GM21390 (cell line): Measurements from ENCODE around the gene KDSR.
A peak's percentile ranks its signal among the peaks of the same experiment; 100 is the strongest.

Experiments used
- ATAC-seq: cut with Tn5 transposase; IDR thresholded peaks from one replicate; pipeline ENCODE4 v1.9.1; 2021; ENCODE audit not compliant: unreplicated experiment

The KDSR gene

GRCh38 chr18:63322206-63322605, 44.8 kb downstream of the KDSR start:
- ATAC-seq = no peak

GRCh38 chr18:63321291-63321690, 45.7 kb downstream of the KDSR start:
- no peak for ATAC-seq

GRCh38 chr18:63320975-63321265, 46.1 kb downstream of the KDSR start:
- no peak for ATAC-seq

GRCh38 chr18:63320123-63320974, 46.7 kb downstream of the KDSR start:
- peak; percentile 56 for ATAC-seq

GRCh38 chr18:63319383-63320122, 47.5 kb downstream of the KDSR start, which contains the start of gene BCL2:
BCL2 (minus strand) TSS chr18:63319769.
- ATAC-seq = peak; percentile 14

GRCh38 chr18:63318889-63319382, 48.1 kb downstream of the KDSR start:
- no peak for ATAC-seq

- peak; percentile 44 for ATAC-seq
Observed at GRCh38 chr18:63317982-63318888, 48.8 kb downstream of the KDSR start.

GRCh38 chr18:63317556-63317946, 49.5 kb downstream of the KDSR start:
- no peak for ATAC-seq

- ATAC-seq = no peak
Observed at GRCh38 chr18:63316612-63317555, 50.1 kb downstream of the KDSR start.

- no peak for ATAC-seq
Observed at GRCh38 chr18:63315876-63316275, 51.1 kb downstream of the KDSR start.

GRCh38 chr18:63315131-63315662, 51.8 kb downstream of the KDSR start:
- ATAC-seq = no peak

GRCh38 chr18:63314062-63314790, 52.8 kb downstream of the KDSR start:
- no peak for ATAC-seq

GRCh38 chr18:63313396-63313917, 53.5 kb downstream of the KDSR start:
- no peak for ATAC-seq

GRCh38 chr18:63312737-63313395, 54.1 kb downstream of the KDSR start:
- peak; percentile 30 for ATAC-seq

GRCh38 chr18:63312019-63312409, 55.0 kb downstream of the KDSR start:
- peak; percentile 2 for ATAC-seq

GRCh38 chr18:63311118-63312018, 55.6 kb downstream of the KDSR start:
- peak; percentile 56 for ATAC-seq

- ATAC-seq = no peak
Observed at GRCh38 chr18:63309422-63309821, 57.6 kb downstream of the KDSR start.
